B cell (primary cell): ENCODE data around the gene FAM186B. TPM values are rescaled to one million over a fixed set of nuclear protein-coding genes. Genes with fewer than 3 reads are reported as not detected.

Source experiments
- ATAC-seq: fragments of 200-7000 bp; cut with Tn5 transposase; one replicate; pipeline ENCODE4 v1.10.0; 2021; ENCODE audit warnings: low read depth, mild to moderate bottlenecking, moderate number of reproducible peaks, moderate library complexity
- CTCF ChIA-PET: fragments of 350-600 bp; sonication (Branson Sonifier 250); formaldehyde crosslinking; loops from one replicate; lab custom pipeline; 2021; ENCODE audit warnings: antibody characterized with exemption, inconsistent platforms; lab: Charles Lee
- POLR2A ChIA-PET: fragments of 350-600 bp; sonication (Branson Sonifier 250); formaldehyde crosslinking; loops from one replicate; lab custom pipeline; 2021; ENCODE audit warnings: antibody characterized with exemption; lab: Charles Lee
- DNase-seq: peaks from one replicate; pipeline ENCODE4 v3.0.0; 2013
- H2AFZ ChIP-seq: 2 replicates; pipeline ENCODE4 v1.6.1; 2012; ENCODE audit warnings: mild to moderate bottlenecking, low read depth, low read length; ENCODE audit not compliant: insufficient read depth, poor library complexity, severe bottlenecking
- H3K27ac ChIP-seq, 2 donors: 1 replicate in 1 of 2; 2 replicates in 1 of 2; pipeline ENCODE4 v1.5.1; 2012 to 2013; ENCODE audit warnings: low read length in 2 of 2, mild to moderate bottlenecking in 2 of 2, moderate library complexity in 1 of 2
- H3K27me3 ChIP-seq, 4 experiments: fragments of 200-600 bp in 1 of 4; sonication (generic) in 1 of 4; replicated peaks in 1 of 4; 1 replicate in 2 of 4; 2 replicates in 2 of 4; pipeline versions ENCODE4 v1.6.1 to v1.7.0; 2013 to 2016; ENCODE audit warnings: low read length in 3 of 4, mild to moderate bottlenecking in 2 of 4, mixed read lengths in 1 of 4, moderate library complexity in 1 of 4; ENCODE audit not compliant: insufficient read depth in 4 of 4, control insufficient read depth in 3 of 4; ENCODE audit errors: control extremely low read depth in 1 of 4
- H3K36me3 ChIP-seq, 2 experiments: replicated peaks in 1 of 2; 1 replicate in 1 of 2; 2 replicates in 1 of 2; pipeline versions ENCODE4 v1.6.1 to v1.7.1; 2013; ENCODE audit warnings: low read length in 1 of 2; ENCODE audit not compliant: insufficient read depth in 2 of 2, control insufficient read depth in 1 of 2; ENCODE audit errors: control extremely low read depth in 1 of 2, extremely low read depth in 1 of 2
- H3K4me1 ChIP-seq, 2 donors: fragments of 200-600 bp in 1 of 2; sonication (generic) in 1 of 2; 1 replicate in 1 of 2; 2 replicates in 1 of 2; pipeline versions ENCODE4 v1.5.1 to v1.6.1; 2013 to 2017; ENCODE audit warnings: low read length in 2 of 2; ENCODE audit not compliant: control insufficient read depth in 2 of 2, insufficient read depth in 2 of 2
- H3K4me2 ChIP-seq: replicated peaks from 2 replicates; pipeline ENCODE3; 2012; ENCODE audit warnings: mild to moderate bottlenecking, low read depth, low read length; ENCODE audit not compliant: poor library complexity, severe bottlenecking
- H3K4me3 ChIP-seq, 5 experiments: fragments of 200-600 bp in 1 of 5; sonication (generic) in 1 of 5; 1 replicate in 3 of 5; 2 replicates in 2 of 5; pipeline versions ENCODE4 v1.5.1 to v1.7.0; 2011 to 2016; ENCODE audit warnings: low read length in 4 of 5, mild to moderate bottlenecking in 4 of 5, low read depth in 2 of 5, control low read depth in 1 of 5, moderate library complexity in 1 of 5; ENCODE audit not compliant: insufficient read depth in 1 of 5; ENCODE audit errors: control extremely low read depth in 1 of 5, extremely low read depth in 1 of 5
- H3K79me2 ChIP-seq: fragments of 200-600 bp; sonication (generic); one replicate; pipeline ENCODE4 v1.6.0; 2016; ENCODE audit warnings: low read length; ENCODE audit not compliant: control insufficient read depth, insufficient read depth
- H3K9ac ChIP-seq: fragments of 200-600 bp; sonication (generic); 2 replicates; pipeline ENCODE4 v1.6.1; 2017; ENCODE audit warnings: mild to moderate bottlenecking, low read length, moderate library complexity
- H3K9me3 ChIP-seq, 3 donors: one replicate each; pipeline versions ENCODE4 v1.6.1 to v1.7.1; 2013; ENCODE audit warnings: low read length in 2 of 3; ENCODE audit not compliant: control insufficient read depth in 2 of 3, insufficient read depth in 1 of 3; ENCODE audit errors: control extremely low read depth in 1 of 3
- H4K20me1 ChIP-seq: 2 replicates; pipeline ENCODE4 v1.6.0; 2012; ENCODE audit warnings: mild to moderate bottlenecking, low read length; ENCODE audit not compliant: insufficient read depth, control insufficient read depth, poor library complexity, severe bottlenecking
- H3K27ac Mint-ChIP-seq: one replicate; pipeline ENCODE4 v1.8.0; 2021; ENCODE audit warnings: mixed read lengths
- H3K27me3 Mint-ChIP-seq: one replicate; pipeline ENCODE4 v1.8.0; 2021; ENCODE audit warnings: mixed read lengths
- H3K4me1 Mint-ChIP-seq: one replicate; pipeline ENCODE4 v1.8.0; 2021; ENCODE audit warnings: mixed read lengths
- H3K4me3 Mint-ChIP-seq: one replicate; pipeline ENCODE4 v1.8.0; 2021; ENCODE audit warnings: mixed read lengths
- H3K9me3 Mint-ChIP-seq: one replicate; pipeline ENCODE4 v1.8.0; 2022; ENCODE audit warnings: mixed read lengths; ENCODE audit not compliant: insufficient read depth
- CTCF ChIP-seq: fragments of 200-600 bp; IDR thresholded peaks from one replicate; pipeline ENCODE4 v1.8.0; 2022; ENCODE audit warnings: antibody characterized with exemption, mild to moderate bottlenecking
- EZH2 ChIP-seq: IDR thresholded peaks from 2 replicates; pipeline ENCODE4 v1.6.1; 2012; ENCODE audit warnings: borderline replicate concordance, low read depth, mild to moderate bottlenecking, moderate library complexity, low read length; ENCODE audit not compliant: insufficient read depth, poor library complexity, severe bottlenecking
- WGBS: methylation state at CpG from one replicate; pipeline ENCODE4 v1.1.5; 2013; ENCODE audit warnings: missing lambda C conversion rate; ENCODE audit not compliant: insufficient coverage; 5-methylcytosine and 5-hydroxymethylcytosine counted together
- intact Hi-C: fragments of 100-400 bp; cut with micrococcal nuclease; formaldehyde crosslinking; loops from one replicate; pipeline ENCODE4 v1.10.0; 2022
- polyA plus RNA-seq: library from polyadenylated mRNA; depleted of rRNA; stranded (reverse); fragments of >200 nt; gene quantifications from 2 replicates; pipeline ENCODE4 v1.2.3, GENCODE V29; 2012
- total RNA-seq, 2 donors: library from RNA; stranded (reverse); fragments of 120-200 nt in 1 of 2; gene quantifications; 1 replicate in 1 of 2; 2 replicates in 1 of 2; pipeline versions ENCODE4 v1.2.3 to v1.2.4, GENCODE V29; 2013 to 2022

The FAM186B gene
- total and polyA plus RNA-seq, 2 donors (not counting 1 experiment from before 2014, with no cell fraction given) = 0.13 to 0.47 TPM

GRCh38 chr12:49548822-49549648 lies 56.4 kb downstream of the FAM186B start:
- Histone ChIP-seq H4K20me1 (no peaks in the 10 kb centered on the region), H3K4me1 (peaks cover 13 to 15% of the 10 kb centered on the region in 2 donors), H2AFZ (peak overlapping the region; percentile 78), H3K4me3 (peak overlapping the region in 4 of 5 experiments; percentile 30 to 57 (median 42)), H3K9ac (peak overlapping the region; percentile 49), H3K27ac (no peak overlapping the region), H3K79me2 (no peaks in the 10 kb centered on the region), H3K9me3 (no peaks in the 10 kb centered on the region), H3K27me3 (peaks cover 0 to 47% (median 14%) of the 10 kb centered on the region in 4 experiments), H3K4me2 (peak overlapping the region; percentile 85), H3K36me3 (no peaks in the 10 kb centered on the region)
- Mint-ChIP-seq H3K4me3 (peak overlapping the region; percentile 87), H3K4me1 (peaks cover 8% of the 10 kb centered on the region), H3K27ac (no peak overlapping the region), H3K27me3 (peaks cover 34% of the 10 kb centered on the region), H3K9me3 (no peaks in the 10 kb centered on the region)
- intact Hi-C loops = no loop called here
- 20% methylated on average over 70 of the region's 70 CpGs for WGBS
- POLR2A ChIA-PET = interaction anchor here (0.7 kb wide), 1 partner anchor 10 kb away, joined by 3 read pairs; the partner anchor contains the start of gene KCNH3
- ATAC-seq (peak; percentile 67), DNase-seq (peak; percentile 63)
- CTCF ChIA-PET = interaction anchor here (1.0 to 5.4 kb wide), 4 partner anchors 10 to 201 kb away, joined by 3 to 38 read pairs (median 4); partner anchors contain the start of gene KCNH3
- TF ChIP-seq EZH2 (no peak), CTCF (peak; percentile 36)

DNA sequence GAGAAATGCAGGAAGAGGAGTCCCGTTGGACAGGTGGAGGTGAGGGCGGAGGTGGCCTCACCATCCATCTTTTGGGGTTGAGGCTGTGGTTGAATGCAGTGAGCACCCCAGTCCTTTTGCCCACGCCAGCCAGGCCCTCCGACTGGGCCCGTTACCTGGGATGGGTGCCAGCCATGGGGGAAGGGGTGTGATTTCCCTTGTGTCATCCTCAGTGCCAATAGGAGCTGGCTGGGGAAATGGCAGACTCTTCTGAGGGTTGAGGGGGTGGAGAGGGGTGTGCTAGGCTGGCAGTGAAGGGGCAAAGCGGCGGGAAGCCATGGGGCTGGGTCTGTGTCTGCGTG lies 57.0 kb downstream of the FAM186B start:
- Mint-ChIP-seq H3K9me3 (no peaks in the 10 kb centered on the region), H3K4me1 (peaks cover 8% of the 10 kb centered on the region), H3K4me3 (peak overlapping the region; percentile 87), H3K27me3 (peaks cover 37% of the 10 kb centered on the region), H3K27ac (no peak overlapping the region)
- peak overlapping the region; percentile 49 for H3K9ac ChIP-seq
- ChIA-PET CTCF (interaction anchor here (1.0 to 1.2 kb wide), 2 partner anchors 9 to 35 kb away, joined by 3 read pairs; partner anchors contain the start of gene KCNH3), POLR2A (no interaction called here)
- ATAC-seq = no peak
- no peaks in the 10 kb centered on the region for H4K20me1 ChIP-seq
- no peaks in the 10 kb centered on the region for H3K36me3 ChIP-seq
- H3K9me3 ChIP-seq = no peaks in the 10 kb centered on the region
- H3K4me1 ChIP-seq = peaks cover 13 to 15% of the 10 kb centered on the region in 2 donors
- 50% methylated on average over 8 of the region's 8 CpGs for WGBS
- peak overlapping the region; percentile 78 for H2AFZ ChIP-seq
- H3K27me3 ChIP-seq = peaks cover 0 to 47% (median 14%) of the 10 kb centered on the region in 4 experiments
- peak overlapping the region; percentile 85 for H3K4me2 ChIP-seq
- H3K27ac ChIP-seq = no peak overlapping the region
- H3K79me2 ChIP-seq = no peaks in the 10 kb centered on the region
- no peak for DNase-seq
- no peak for TF ChIP-seq EZH2
- no peak for TF ChIP-seq CTCF
- intact Hi-C loops = no loop called here
- peak overlapping the region in 4 of 5 experiments; percentile 30 to 57 (median 42) for H3K4me3 ChIP-seq
